ENCODE data around the gene CELA2A.
A peak's percentile ranks its signal among the peaks of the same experiment; 100 is the strongest.
"Not testable (repeated sequence)": the region's sequence is repeated elsewhere in the genome, so short reads cannot be mapped to it uniquely, and the experiment has no call there.

Gene CELA2A

GRCh38 chr1:15459771-15460707, 3.5 kb downstream of the CELA2A start:
- H3K4me3 ChIP-seq (ENCODE audit: low read depth, low read length) = no peak overlapping the region
- DNase-seq (ENCODE audit: low read depth) = no peak

- DNase-seq (ENCODE audit: low read depth) = no peak
- H3K4me3 ChIP-seq (ENCODE audit: low read depth, low read length) = no peak overlapping the region
Observed at GRCh38 chr1:15460708-15461095, 4.2 kb downstream of the CELA2A start.

- not testable (repeated sequence) for H3K4me3 ChIP-seq (ENCODE audit: low read depth, low read length); DNase-seq (ENCODE audit: low read depth)
Observed at GRCh38 chr1:15463064-15463800, 6.7 kb downstream of the CELA2A start.

GRCh38 chr1:15463926-15464322, 7.4 kb downstream of the CELA2A start:
- H3K4me3 ChIP-seq (ENCODE audit: low read depth, low read length); DNase-seq (ENCODE audit: low read depth): not testable (repeated sequence)

DNA sequence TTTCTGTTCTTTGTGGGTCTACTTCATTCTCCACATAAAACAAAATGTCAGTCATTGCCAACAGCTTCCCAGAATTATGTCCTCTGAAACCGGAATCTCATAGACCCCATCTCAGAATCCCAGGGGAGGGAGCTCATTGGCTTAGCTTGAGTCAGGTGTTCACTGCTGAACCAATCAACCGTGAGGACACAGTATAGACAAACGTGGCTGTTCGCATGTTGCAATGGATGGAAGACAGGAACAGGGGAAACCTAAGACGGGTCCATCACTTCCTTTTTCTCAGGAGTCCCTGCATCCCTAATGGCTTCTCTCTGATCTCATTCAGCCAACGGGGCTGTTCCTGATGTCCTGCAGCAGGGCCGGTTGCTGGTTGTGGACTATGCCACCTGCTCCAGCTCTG, 9.1 kb downstream of the CELA2A start:
- no peak for DNase-seq (ENCODE audit: low read depth)

GRCh38 chr1:15466955-15467625, 10.6 kb downstream of the CELA2A start:
- H3K4me3 ChIP-seq (ENCODE audit: low read depth, low read length); DNase-seq (ENCODE audit: low read depth): not testable (repeated sequence)

More for the DNA sequence above, 9.1 kb downstream of the CELA2A start:
- H3K4me3 ChIP-seq (ENCODE audit: low read depth, low read length) = no peak overlapping the region

DNA sequence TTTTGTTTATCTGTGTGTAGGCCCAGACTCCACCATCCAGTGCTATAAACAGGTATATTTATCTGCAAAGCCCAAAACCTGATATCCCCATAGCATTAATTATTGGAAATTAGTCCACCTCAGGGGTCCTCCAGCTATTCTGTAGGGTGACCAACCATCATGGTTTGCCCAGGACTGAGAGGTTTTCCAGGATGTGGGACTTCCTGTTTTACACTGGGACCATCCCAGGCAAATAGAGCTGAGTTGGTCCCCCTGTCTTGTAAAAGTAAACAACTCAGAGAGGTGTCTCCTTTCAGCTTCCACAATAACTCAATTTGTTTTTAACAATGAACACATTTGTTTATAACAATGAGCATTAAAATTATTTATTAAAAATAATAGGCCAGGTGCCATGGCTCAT, 11.6 kb downstream of the CELA2A start:
- no peak overlapping the region for H3K4me3 ChIP-seq (ENCODE audit: low read depth, low read length)
- no peak for DNase-seq (ENCODE audit: low read depth)

DNA sequence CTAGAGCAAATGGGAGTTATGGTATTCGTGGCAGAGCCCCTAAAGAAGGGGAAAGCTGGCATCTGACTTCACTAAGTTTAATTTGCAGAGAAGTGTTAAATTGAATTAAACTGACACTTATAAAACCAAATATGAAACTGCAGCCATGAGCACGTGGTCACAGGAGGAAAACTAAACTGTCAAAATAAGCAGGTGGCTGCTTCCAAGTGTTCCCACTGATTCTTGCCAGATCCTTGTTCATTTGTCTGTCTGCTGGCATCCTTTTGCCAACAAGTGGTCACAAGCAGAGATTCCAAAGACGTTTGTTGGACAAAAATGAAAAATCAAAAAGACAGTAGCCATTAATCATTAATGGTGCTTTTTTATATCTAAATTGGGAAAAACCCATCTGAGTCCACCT, 12.8 kb downstream of the CELA2A start:
- DNase-seq (ENCODE audit: low read depth) = no peak
- H3K4me3 ChIP-seq (ENCODE audit: low read depth, low read length) = no peak overlapping the region

- DNase-seq (ENCODE audit: low read depth) = peak; percentile 46
- H3K4me3 ChIP-seq (ENCODE audit: low read depth, low read length) = not testable (repeated sequence)
Observed at GRCh38 chr1:15469821-15470448, 13.4 kb downstream of the CELA2A start.

DNA sequence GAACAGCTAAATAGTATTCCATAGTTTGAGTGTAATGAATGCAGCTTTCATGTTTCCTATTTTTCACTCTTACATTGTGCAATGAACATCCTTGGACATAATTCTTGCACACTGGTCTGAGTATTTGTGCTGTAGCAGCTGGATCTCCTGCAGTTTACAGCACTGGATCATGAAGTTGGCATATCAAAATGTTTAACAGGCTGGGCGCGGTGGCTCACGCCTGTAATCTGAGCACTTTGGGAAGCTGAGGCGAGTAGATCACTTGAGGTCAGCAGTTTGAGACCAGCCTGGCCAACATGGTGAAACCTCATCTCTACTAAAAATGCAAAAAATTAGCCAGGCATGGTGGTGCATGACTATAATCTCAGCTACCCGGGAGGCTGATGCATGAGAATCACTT, 14.5 kb downstream of the CELA2A start:
- DNase-seq (ENCODE audit: low read depth); H3K4me3 ChIP-seq (ENCODE audit: low read depth, low read length): not testable (repeated sequence)

DNA sequence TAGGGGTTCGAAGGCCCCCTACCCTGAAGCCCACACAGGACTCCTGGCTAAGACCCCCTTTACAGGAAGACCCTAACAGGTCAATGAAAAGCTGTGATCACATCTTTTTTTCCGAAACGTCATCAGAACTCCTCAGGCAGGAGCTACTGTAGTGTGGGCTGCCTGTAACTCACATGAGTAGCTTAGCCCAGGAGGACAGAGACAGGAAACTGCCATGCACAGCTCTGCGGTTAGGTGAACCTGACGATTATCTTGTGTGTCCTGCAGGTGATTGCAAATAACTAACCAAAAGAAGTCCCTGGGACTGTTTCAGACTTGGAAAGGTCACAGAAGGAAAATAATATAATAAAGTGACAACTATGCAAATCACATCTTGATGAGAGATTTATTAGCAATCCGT, 15.2 kb downstream of the CELA2A start:
- H3K4me3 ChIP-seq (ENCODE audit: low read depth, low read length); DNase-seq (ENCODE audit: low read depth): not testable (repeated sequence)

DNA sequence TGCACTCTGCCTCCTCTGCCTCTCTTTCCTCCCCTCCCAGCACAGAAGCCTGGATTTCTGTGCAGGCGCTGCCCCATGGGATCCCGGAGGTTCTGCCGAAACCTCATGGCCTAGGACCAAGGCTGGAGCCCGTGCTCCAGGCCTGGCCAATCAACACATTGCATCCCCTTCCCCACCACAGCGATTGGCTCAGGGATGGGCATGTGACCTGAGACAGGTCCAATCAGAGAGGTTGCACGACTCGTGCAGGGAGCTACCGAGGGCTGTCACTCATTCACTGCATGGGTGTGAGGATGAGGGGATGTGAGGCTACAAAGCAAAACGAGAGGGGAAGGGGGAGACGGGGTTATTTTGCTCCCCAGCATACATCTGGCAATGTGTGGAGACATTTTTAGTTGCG, 16.1 kb downstream of the CELA2A start:
- H3K4me3 ChIP-seq (ENCODE audit: low read depth, low read length) = no peak overlapping the region
- no peak for DNase-seq (ENCODE audit: low read depth)

DNA sequence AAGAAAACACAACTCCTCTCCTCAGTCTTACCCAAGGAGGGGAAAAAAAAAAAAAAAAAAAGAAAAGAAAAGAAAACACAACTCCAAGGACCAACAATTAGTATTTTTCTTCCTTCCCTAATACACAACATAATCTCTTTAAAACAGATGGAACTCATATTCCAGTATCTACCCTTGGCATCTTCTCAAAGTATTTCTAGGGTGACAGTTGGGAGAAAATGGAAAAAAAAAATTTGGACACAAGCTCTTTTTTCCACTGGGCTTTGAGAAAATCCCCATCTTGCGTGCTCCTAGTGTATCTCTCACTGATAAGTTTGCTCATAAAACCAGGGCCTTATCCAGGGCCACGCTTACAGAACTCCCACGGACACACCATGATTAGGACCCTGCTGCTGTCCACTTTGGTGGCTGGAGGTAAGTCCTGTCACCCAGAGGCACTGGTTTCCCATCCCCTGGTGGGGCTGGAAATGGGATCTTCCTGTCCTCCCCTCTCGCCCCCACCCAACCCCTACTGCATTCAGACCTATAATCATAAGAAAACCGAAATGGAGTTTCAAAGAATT, 19.3 kb downstream of the CELA2A start, which contains the start of gene CELA2B:
CELA2B (plus strand) TSS at position 353 of the 563 bp plus-strand sequence; CDS start at position 375, 22 bp downstream.
- H3K4me3 ChIP-seq (ENCODE audit: low read depth, low read length) = no peak within 1 kb of the TSS
- no peak for DNase-seq (ENCODE audit: low read depth)

- H3K4me3 ChIP-seq (ENCODE audit: low read depth, low read length) = no peak overlapping the region
- DNase-seq (ENCODE audit: low read depth) = no peak
Observed at GRCh38 chr1:15476927-15477326, 20.4 kb downstream of the CELA2A start.

DNA sequence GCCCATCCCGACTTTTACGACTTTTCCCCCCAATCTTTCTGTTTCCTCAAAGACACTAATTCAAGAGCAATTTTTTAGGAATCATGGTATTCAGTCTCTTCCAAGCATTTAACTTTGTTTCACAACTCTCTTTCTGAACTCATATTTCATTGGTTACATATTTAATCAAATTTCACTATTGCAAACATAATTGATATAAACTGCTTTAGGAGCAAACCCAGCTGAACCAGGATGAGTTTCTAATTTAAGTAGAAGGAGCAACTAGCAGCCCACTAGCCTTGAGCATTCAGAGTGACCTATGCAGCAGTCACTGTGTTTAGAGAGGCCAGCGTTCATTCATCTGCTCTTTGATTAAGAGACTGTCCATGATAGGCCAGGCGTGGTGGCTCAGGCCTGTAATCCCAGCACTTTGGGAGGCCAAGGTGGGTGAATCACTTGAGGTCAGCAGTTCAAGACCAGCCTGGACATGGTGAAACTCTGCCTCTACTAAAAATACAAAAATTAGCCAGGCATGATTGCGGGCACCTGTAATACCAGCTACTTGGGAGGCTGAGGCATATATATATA, 21.2 kb downstream of the CELA2A start:
- DNase-seq (ENCODE audit: low read depth) = no peak
- no peak overlapping the region for H3K4me3 ChIP-seq (ENCODE audit: low read depth, low read length)

- no peak for DNase-seq (ENCODE audit: low read depth)
- no peak overlapping the region for H3K4me3 ChIP-seq (ENCODE audit: low read depth, low read length)
Observed at GRCh38 chr1:15479654-15480347, 23.3 kb downstream of the CELA2A start.

DNA sequence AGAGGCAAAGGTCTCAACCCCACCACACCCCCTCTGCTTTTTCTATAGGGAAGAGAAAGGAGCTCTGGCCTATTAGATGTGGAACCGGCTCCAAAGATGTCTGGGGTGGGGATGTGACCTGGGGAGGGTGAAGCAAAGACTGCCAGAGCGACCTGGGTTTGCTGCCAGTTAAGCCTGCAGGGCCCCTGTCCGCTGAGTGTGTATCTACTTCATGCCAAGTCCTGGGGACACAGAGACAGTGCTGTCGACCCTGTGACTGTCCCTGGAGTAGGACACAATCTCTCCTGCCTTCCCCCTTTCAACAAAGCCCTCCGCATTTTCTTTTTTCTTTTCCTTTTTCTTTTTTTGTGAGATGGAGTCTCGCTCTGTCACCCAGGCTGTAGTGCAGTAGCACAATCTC, 25.9 kb downstream of the CELA2A start:
- not testable (repeated sequence) for DNase-seq (ENCODE audit: low read depth); H3K4me3 ChIP-seq (ENCODE audit: low read depth, low read length)

- not testable (repeated sequence) for H3K4me3 ChIP-seq (ENCODE audit: low read depth, low read length); DNase-seq (ENCODE audit: low read depth)
Observed at GRCh38 chr1:15482983-15483543, 26.5 kb downstream of the CELA2A start.

All from skeletal muscle cell (primary cell).